Non-pigmented ciliary epithelial cell (primary cell): Measurements from ENCODE around the gene TMEM51.

Experiments used
- DNase-seq: peaks from one replicate; pipeline ENCODE4 v3.0.0-alpha.2; 2010; ENCODE audit warnings: low read depth

The TMEM51 gene

GRCh38 chr1:15246960-15247614 is 93.5 kb downstream of the TMEM51 start, which contains the start of gene FHAD1:
Gene FHAD1, plus strand, starts transcription at chr1:15247223. Its CDS starts 4,562 bp downstream, at chr1:15251785.
- DNase-seq = peak; percentile 6

GRCh38 chr1:15248216-15248615 is 94.7 kb downstream of the TMEM51 start:
- no peak for DNase-seq

GRCh38 chr1:15249081-15249480 is 95.5 kb downstream of the TMEM51 start:
- no peak for DNase-seq

GRCh38 chr1:15251857-15252835 is 98.6 kb downstream of the TMEM51 start:
- DNase-seq = no peak

- DNase-seq = no peak
These were observed 101.0 kb downstream of the TMEM51 start for GRCh38 chr1:15254559-15254958.

GRCh38 chr1:15255582-15256149 is 102.1 kb downstream of the TMEM51 start:
- no peak for DNase-seq

- no peak for DNase-seq
These were observed 103.0 kb downstream of the TMEM51 start for GRCh38 chr1:15256584-15256983.

GRCh38 chr1:15257309-15257708 is 103.8 kb downstream of the TMEM51 start:
- no peak for DNase-seq

- no peak for DNase-seq
These were observed 105.5 kb downstream of the TMEM51 start for GRCh38 chr1:15258833-15259621.

- DNase-seq = no peak
These were observed 106.1 kb downstream of the TMEM51 start for GRCh38 chr1:15259622-15260007.

GRCh38 chr1:15260418-15261154 is 107.0 kb downstream of the TMEM51 start:
- DNase-seq = no peak

GRCh38 chr1:15261155-15262002 is 107.8 kb downstream of the TMEM51 start:
- no peak for DNase-seq

- DNase-seq = no peak
These were observed 108.4 kb downstream of the TMEM51 start for GRCh38 chr1:15262003-15262377.

GRCh38 chr1:15262706-15263105 is 109.2 kb downstream of the TMEM51 start:
- DNase-seq = no peak

- no peak for DNase-seq
These were observed 111.2 kb downstream of the TMEM51 start for GRCh38 chr1:15264769-15265168.
